Right renal pelvis (tissue), 4 donors: ENCODE measurements around the gene LCE5A. TPM values are rescaled to one million over a fixed set of nuclear protein-coding genes. Genes with fewer than 3 reads are reported as not detected.
"Not testable (repeated sequence)": the region's sequence is repeated elsewhere in the genome, so short reads cannot be mapped to it uniquely, and the experiment has no call there.

ENCODE experiments used
- DNase-seq, 4 donors: peaks; one replicate each; pipeline ENCODE4 v3.0.0-alpha.2; 2013; ENCODE audit warnings: low read depth in 4 of 4, low spot score in 3 of 4, missing footprints in 1 of 4
- polyA plus RNA-seq, 4 donors: library from polyadenylated mRNA; unstranded; fragments of 120-200 nt; gene quantifications; one replicate each; pipeline ENCODE4 v1.2.1, GENCODE V29; 2013; ENCODE audit not compliant: insufficient read length in 4 of 4

Gene LCE5A
- under 1 TPM in 1 of 4 donors, not detected in 3; 0.10 TPM for polyA plus RNA-seq

- no peak for DNase-seq
These were observed at the start of gene LCE5A for GRCh38 chr1:152510503-152510902. TSS of gene LCE5A (plus strand) at chr1:152510803. CDS start at chr1:152511535, 732 bp downstream.

GRCh38 chr1:152461544-152461943, 49.1 kb upstream of the LCE5A start:
- no peak for DNase-seq

- no peak for DNase-seq
These were observed 48.0 kb upstream of the LCE5A start for GRCh38 chr1:152462636-152463035.

GRCh38 chr1:152466217-152466616, 44.4 kb upstream of the LCE5A start:
- no peak for DNase-seq

- DNase-seq: no peak
These were observed 36.6 kb upstream of the LCE5A start for GRCh38 chr1:152473887-152474537.

- no peak for DNase-seq
These were observed 30.6 kb upstream of the LCE5A start for GRCh38 chr1:152479792-152480595.

- DNase-seq: no peak
These were observed 28.5 kb upstream of the LCE5A start for GRCh38 chr1:152481869-152482664.

- DNase-seq: no peak
These were observed 24.1 kb upstream of the LCE5A start for GRCh38 chr1:152486400-152487006.

- DNase-seq: no peak
These were observed 22.7 kb upstream of the LCE5A start for GRCh38 chr1:152487871-152488270.

GRCh38 chr1:152491537-152491936, 19.1 kb upstream of the LCE5A start:
- DNase-seq: not testable (repeated sequence)

- peak in 1 of 4 donors; percentile 6 for DNase-seq
These were observed 15.4 kb upstream of the LCE5A start for GRCh38 chr1:152495066-152495675.

- no peak for DNase-seq
These were observed 13.3 kb upstream of the LCE5A start for GRCh38 chr1:152497273-152497672.

- no peak for DNase-seq
These were observed 8.9 kb upstream of the LCE5A start for GRCh38 chr1:152501704-152502103.

GRCh38 chr1:152502496-152503180, 8.0 kb upstream of the LCE5A start:
- no peak for DNase-seq

GRCh38 chr1:152505083-152505482, 5.5 kb upstream of the LCE5A start:
- no peak for DNase-seq

GRCh38 chr1:152506899-152507498, 3.6 kb upstream of the LCE5A start:
- DNase-seq: no peak

GRCh38 chr1:152511596-152511995, 993 bp downstream of the LCE5A start:
- no peak for DNase-seq

GRCh38 chr1:152513081-152513480, 2.5 kb downstream of the LCE5A start:
- no peak for DNase-seq

- DNase-seq: no peak
These were observed 4.3 kb downstream of the LCE5A start for GRCh38 chr1:152514715-152515433.
